ENCODE results near the gene RNLS. TPM values are rescaled to one million over a fixed set of nuclear protein-coding genes. Genes with fewer than 3 reads are reported as not detected.

The RNLS gene
- total and polyA plus RNA-seq, 2 of the 4 experiments (the other 2 are of a cell fraction): 4.5 to 7.0 TPM

DNA sequence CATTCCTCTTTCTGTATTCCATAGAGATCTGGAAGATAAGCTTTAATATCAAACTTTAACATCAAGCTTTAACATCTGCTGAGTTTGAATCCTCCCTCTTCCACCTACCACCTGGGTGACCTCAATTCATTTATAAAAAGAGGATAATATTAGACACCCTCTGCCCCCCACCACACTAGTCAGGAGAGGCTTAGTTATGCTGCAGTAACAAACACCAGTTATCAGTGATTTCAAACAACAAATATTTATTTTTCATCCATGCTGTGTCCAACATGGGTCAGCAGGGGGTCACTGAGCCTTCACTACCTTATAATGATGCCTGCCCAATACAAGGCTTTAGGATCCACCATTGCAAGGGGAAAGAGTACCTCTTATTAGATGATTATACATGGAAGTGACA lies 322.0 kb downstream of the RNLS start:
- no peak overlapping the region for H2AFZ ChIP-seq (replicated peaks; ENCODE audit: low read length, poor library complexity)
- no peak overlapping the region for H4K8ac ChIP-seq (ENCODE audit: low read depth in 2 of 2, low read length in 2 of 2)
- no TSS peak for BruUV-seq (replicated peaks)
- H3K14ac ChIP-seq (replicated peaks; ENCODE audit: low read depth, low read length): no peak overlapping the region
- H3K18ac ChIP-seq (ENCODE audit: low read depth, low read length): no peak overlapping the region
- no peak overlapping the region for H2BK120ac ChIP-seq (ENCODE audit: low read depth, low read length)
- no peaks in the 10 kb centered on the region for H3K4me1 ChIP-seq (ENCODE audit: control insufficient read depth, insufficient read depth, low read length)
- no peak overlapping the region for H4K91ac ChIP-seq (ENCODE audit: insufficient read depth, low read depth, low read length)
- no peak overlapping the region for H2BK15ac ChIP-seq (ENCODE audit: low read depth, low read length)
- H3K4me3 ChIP-seq (ENCODE audit: insufficient read depth, low read depth, low read length): no peak overlapping the region
- no peak overlapping the region for H2BK20ac ChIP-seq (ENCODE audit: low read depth, low read length)
- H3K56ac ChIP-seq (ENCODE audit: extremely low read depth, insufficient read depth, low read length): no peak overlapping the region
- no peak overlapping the region for H4K5ac ChIP-seq (ENCODE audit: low read depth, low read length)
- H3K23ac ChIP-seq (ENCODE audit: low read depth, low read length): no peak overlapping the region
- ChIA-PET CTCF (no interaction called here), POLR2A (ENCODE audit: unreplicated experiment) (interaction anchor here (0.6 kb wide), 1 partner anchor 990 kb away, joined by 4 read pairs; no protein-coding TSS in a partner anchor)
- dilution Hi-C loops (cut with HindIII; ENCODE audit: low sequenced_read_pairs, unreplicated experiment) (no loop called here), intact Hi-C loops (cut with micrococcal nuclease) (no loop called here), in situ Hi-C loops (cut with MboI; ENCODE audit: low sequenced_read_pairs) (no loop called here)
- TF ChIP-seq MXI1 (IDR thresholded peaks at IDR 0.05; ENCODE audit: borderline replicate concordance, low read depth, low read length) (no peak), CEBPB (IDR thresholded peaks at IDR 0.05; ENCODE audit: low read depth, low read length) (no peak), SMC3 (IDR thresholded peaks at IDR 0.05; ENCODE audit: low read depth, low read length) (no peak), BHLHE40 (IDR thresholded peaks at IDR 0.05; ENCODE audit: low read depth, low read length) (no peak), CHD1 (IDR thresholded peaks at IDR 0.05; ENCODE audit: low read depth, low read length) (no peak), MAFK (IDR thresholded peaks at IDR 0.05; ENCODE audit: low read depth, low read length) (no peak), RCOR1 (IDR thresholded peaks at IDR 0.05; ENCODE audit: insufficient replicate concordance, low read length) (no peak), RAD21 (IDR thresholded peaks at IDR 0.05; ENCODE audit: low read length) (no peak), USF2 (IDR thresholded peaks at IDR 0.05; ENCODE audit: low read depth, low read length) (no peak), RFX5 (IDR thresholded peaks at IDR 0.05; ENCODE audit: low read depth, low read length) (no peak), MAZ (IDR thresholded peaks at IDR 0.05; ENCODE audit: borderline replicate concordance, low read depth, low read length) (no peak), POLR2A (IDR thresholded peaks at IDR 0.05; ENCODE audit: low read depth, low read length) (no peak), FOS (IDR thresholded peaks at IDR 0.05; ENCODE audit: low read depth, low read length) (no peak), ELK1 (IDR thresholded peaks at IDR 0.05; ENCODE audit: borderline replicate concordance, low read depth, low read length) (no peak), NFE2L2 (IDR thresholded peaks at IDR 0.05; ENCODE audit: low read depth, low read length) (no peak)
- TF ChIP-seq, protein P1, sequence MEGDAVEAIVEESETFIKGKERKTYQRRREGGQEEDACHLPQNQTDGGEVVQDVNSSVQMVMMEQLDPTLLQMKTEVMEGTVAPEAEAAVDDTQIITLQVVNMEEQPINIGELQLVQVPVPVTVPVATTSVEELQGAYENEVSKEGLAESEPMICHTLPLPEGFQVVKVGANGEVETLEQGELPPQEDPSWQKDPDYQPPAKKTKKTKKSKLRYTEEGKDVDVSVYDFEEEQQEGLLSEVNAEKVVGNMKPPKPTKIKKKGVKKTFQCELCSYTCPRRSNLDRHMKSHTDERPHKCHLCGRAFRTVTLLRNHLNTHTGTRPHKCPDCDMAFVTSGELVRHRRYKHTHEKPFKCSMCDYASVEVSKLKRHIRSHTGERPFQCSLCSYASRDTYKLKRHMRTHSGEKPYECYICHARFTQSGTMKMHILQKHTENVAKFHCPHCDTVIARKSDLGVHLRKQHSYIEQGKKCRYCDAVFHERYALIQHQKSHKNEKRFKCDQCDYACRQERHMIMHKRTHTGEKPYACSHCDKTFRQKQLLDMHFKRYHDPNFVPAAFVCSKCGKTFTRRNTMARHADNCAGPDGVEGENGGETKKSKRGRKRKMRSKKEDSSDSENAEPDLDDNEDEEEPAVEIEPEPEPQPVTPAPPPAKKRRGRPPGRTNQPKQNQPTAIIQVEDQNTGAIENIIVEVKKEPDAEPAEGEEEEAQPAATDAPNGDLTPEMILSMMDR (conservative IDR thresholded peaks at IDR 0.05; ENCODE audit: low read depth, low read length): no peak
- H3K9me1 ChIP-seq (ENCODE audit: insufficient read depth, low read length): no peaks in the 10 kb centered on the region
- H3K4ac ChIP-seq (ENCODE audit: low read depth, low read length): no peak overlapping the region
- H4K20me1 ChIP-seq (ENCODE audit: insufficient read depth, low read length): no peaks in the 10 kb centered on the region
- H3K27ac ChIP-seq (ENCODE audit: insufficient read depth, low read length): no peak overlapping the region
- H3K9me3 ChIP-seq (ENCODE audit: control insufficient read depth, insufficient read depth, low read length): no peaks in the 10 kb centered on the region
- no peaks in the 10 kb centered on the region for H3K79me1 ChIP-seq (ENCODE audit: low read depth in 1 of 2, low read length in 2 of 2)
- DNase-seq (no peak), ATAC-seq (ENCODE audit: low read depth) (no peak)
- H3K9ac ChIP-seq (ENCODE audit: low read depth, low read length): no peak overlapping the region
- H2AK5ac ChIP-seq (ENCODE audit: low read depth, low read length): no peak overlapping the region
- H2AK9ac ChIP-seq (replicated peaks; ENCODE audit: low read depth, low read length, poor library complexity): no peak overlapping the region
- no peak overlapping the region for H3K4me2 ChIP-seq (ENCODE audit: low read depth, low read length)
- no peaks in the 10 kb centered on the region for H3K27me3 ChIP-seq (ENCODE audit: control insufficient read depth, insufficient read depth, low read length)
- no peaks in the 10 kb centered on the region for H3K36me3 ChIP-seq (ENCODE audit: control insufficient read depth, insufficient read depth, low read length)
- H2BK5ac ChIP-seq (ENCODE audit: low read depth, low read length, poor library complexity, severe bottlenecking): no peak overlapping the region

Data from IMR-90 (cell line).